Body of pancreas (tissue), 4 donors: ENCODE results near the gene ELL3. TPM values are rescaled to one million over a fixed set of nuclear protein-coding genes. Genes with fewer than 3 reads are reported as not detected.

Experiments
- ATAC-seq: fragments of 150-250 bp; one replicate; pipeline ENCODE4 v1.9.1; 2016
- DNase-seq, 4 donors: peaks; one replicate each; pipeline ENCODE4 v3.0.0-alpha.2; 2019
- H3K27ac ChIP-seq, 4 donors: fragments of 200-600 bp; sonication (generic); 1 replicate in 3 of 4; 2 replicates in 1 of 4; pipeline versions ENCODE4 v1.5.1 to v1.6.1; 2016 to 2019; ENCODE audit warnings: mild to moderate bottlenecking in 1 of 4, mixed read lengths in 1 of 4, moderate library complexity in 1 of 4
- H3K27me3 ChIP-seq, 2 donors: fragments of 200-600 bp; sonication (generic); one replicate each; pipeline ENCODE4 v1.6.0; 2016; ENCODE audit warnings: mild to moderate bottlenecking in 1 of 2
- H3K36me3 ChIP-seq, 2 donors: fragments of 200-600 bp; sonication (generic); replicated peaks in 1 of 2; 2 replicates each; pipeline ENCODE4 v1.5.1; 2016; ENCODE audit warnings: low read depth in 2 of 2; ENCODE audit not compliant: insufficient read depth in 1 of 2
- H3K4me1 ChIP-seq: fragments of 200-600 bp; sonication (generic); one replicate; pipeline ENCODE4 v1.6.0; 2016
- H3K4me3 ChIP-seq, 2 donors: fragments of 200-600 bp; sonication (generic); 1 replicate in 1 of 2; 2 replicates in 1 of 2; pipeline ENCODE4 v1.5.1; 2016 to 2019
- H3K9me3 ChIP-seq, 3 donors: fragments of 200-600 bp; sonication (generic); 1 replicate in 2 of 3; 2 replicates in 1 of 3; pipeline ENCODE4 v1.5.1; 2016
- POLR2A ChIP-seq, 3 donors: fragments of 450-650 bp; IDR thresholded peaks; one replicate each; pipeline ENCODE4 v1.6.1; 2016; ENCODE audit warnings: antibody characterized with exemption in 3 of 3, mild to moderate bottlenecking in 2 of 3
- WGBS, 2 donors: methylation state at CpG; one replicate each; pipeline ENCODE4 v1.1.5; 2017; 5-methylcytosine and 5-hydroxymethylcytosine counted together
- intact Hi-C: fragments of 100-400 bp; cut with DNase I; formaldehyde crosslinking; loops from one replicate; pipeline ENCODE4 v1.15.1; 2023
- total RNA-seq, 2 donors: library from RNA; depleted of rRNA; stranded (reverse); fragments of >200 nt; gene quantifications; one replicate each; pipeline ENCODE4 v1.1.0, GENCODE V29; 2016
- TF ChIP-seq, protein P1 (sequence below), 7 experiments: fragments of 450-650 bp in 4 of 7; fragments of 200-600 bp in 3 of 7; sonication (generic) in 3 of 7; IDR thresholded peaks; one replicate each; pipeline ENCODE4 v1.5.1; 2016 to 2019; ENCODE audit warnings: antibody characterized with exemption in 7 of 7

ELL3 gene
- total RNA-seq, 2 donors from 2014 or later, result 4.9 to 29.1 TPM

DNA sequence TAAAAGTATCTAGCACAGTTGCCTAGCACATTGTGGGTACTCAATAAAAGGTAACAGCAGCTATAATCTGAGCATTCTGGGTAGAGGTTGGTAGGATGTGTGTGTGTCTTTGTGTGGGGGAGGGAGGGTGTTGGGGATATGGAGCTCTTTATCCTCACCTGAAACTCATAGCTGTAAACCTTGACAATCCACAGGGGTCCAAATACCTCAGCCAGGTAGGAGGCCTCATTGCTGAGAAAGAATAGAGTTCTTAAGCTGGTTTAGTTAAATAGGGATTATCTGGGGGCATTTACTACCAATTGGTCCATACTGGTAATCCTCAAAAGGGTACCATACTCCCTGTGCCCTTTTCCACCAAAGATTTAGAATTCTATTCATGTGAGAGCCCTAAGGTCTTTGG lies 19.2 kb upstream of the ELL3 start:
- TF ChIP-seq, protein P1, sequence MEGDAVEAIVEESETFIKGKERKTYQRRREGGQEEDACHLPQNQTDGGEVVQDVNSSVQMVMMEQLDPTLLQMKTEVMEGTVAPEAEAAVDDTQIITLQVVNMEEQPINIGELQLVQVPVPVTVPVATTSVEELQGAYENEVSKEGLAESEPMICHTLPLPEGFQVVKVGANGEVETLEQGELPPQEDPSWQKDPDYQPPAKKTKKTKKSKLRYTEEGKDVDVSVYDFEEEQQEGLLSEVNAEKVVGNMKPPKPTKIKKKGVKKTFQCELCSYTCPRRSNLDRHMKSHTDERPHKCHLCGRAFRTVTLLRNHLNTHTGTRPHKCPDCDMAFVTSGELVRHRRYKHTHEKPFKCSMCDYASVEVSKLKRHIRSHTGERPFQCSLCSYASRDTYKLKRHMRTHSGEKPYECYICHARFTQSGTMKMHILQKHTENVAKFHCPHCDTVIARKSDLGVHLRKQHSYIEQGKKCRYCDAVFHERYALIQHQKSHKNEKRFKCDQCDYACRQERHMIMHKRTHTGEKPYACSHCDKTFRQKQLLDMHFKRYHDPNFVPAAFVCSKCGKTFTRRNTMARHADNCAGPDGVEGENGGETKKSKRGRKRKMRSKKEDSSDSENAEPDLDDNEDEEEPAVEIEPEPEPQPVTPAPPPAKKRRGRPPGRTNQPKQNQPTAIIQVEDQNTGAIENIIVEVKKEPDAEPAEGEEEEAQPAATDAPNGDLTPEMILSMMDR (IDR thresholded peaks at IDR 0.05), result no peak
- no peak for TF ChIP-seq POLR2A (IDR thresholded peaks at IDR 0.05)
- H3K27me3 ChIP-seq, result no peaks in the 10 kb centered on the region
- H3K9me3 ChIP-seq, result no peaks in the 10 kb centered on the region
- no peak overlapping the region for H3K27ac ChIP-seq
- no peak for DNase-seq
- no peak for ATAC-seq
- peaks cover 3 to 7% of the 10 kb centered on the region in 2 donors for H3K36me3 ChIP-seq
- intact Hi-C loops, result no loop called here
- H3K4me3 ChIP-seq, result no peak overlapping the region
- peaks cover 73% of the 10 kb centered on the region for H3K4me1 ChIP-seq

DNA sequence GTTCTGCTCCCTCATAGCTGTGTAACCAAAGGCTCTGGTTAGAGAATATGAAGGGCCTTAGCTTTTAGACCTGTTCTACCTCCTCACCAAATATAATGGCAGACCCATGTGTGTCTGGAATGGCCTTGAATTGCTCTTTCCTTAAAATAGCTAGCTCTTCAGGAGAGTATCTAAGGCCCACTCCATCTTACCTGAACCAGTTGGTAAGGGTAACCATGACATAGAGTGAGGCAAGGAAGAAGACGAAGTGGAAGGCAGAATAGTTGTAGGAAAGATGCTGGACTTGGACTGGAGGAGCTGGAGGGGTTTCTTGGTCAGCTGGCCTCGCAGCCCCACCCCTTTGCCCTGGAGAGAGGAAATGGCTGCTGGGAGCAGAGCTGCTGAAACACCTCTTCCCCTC lies 18.4 kb upstream of the ELL3 start:
- TF ChIP-seq POLR2A (IDR thresholded peaks at IDR 0.05), result no peak
- TF ChIP-seq, protein P1 (IDR thresholded peaks at IDR 0.05), result no peak
- 80 to 92% methylated on average over 2 of the region's 2 CpGs for WGBS, 2 donors
- Histone ChIP-seq H3K9me3 (no peaks in the 10 kb centered on the region), H3K4me1 (peaks cover 72% of the 10 kb centered on the region), H3K27ac (peak overlapping the region; percentile 47 to 99 (median 97)), H3K4me3 (no peak overlapping the region), H3K27me3 (no peaks in the 10 kb centered on the region), H3K36me3 (peaks cover 3 to 7% of the 10 kb centered on the region in 2 donors)
- DNase-seq (no peak), ATAC-seq (no peak)
- intact Hi-C loops, result no loop called here

DNA sequence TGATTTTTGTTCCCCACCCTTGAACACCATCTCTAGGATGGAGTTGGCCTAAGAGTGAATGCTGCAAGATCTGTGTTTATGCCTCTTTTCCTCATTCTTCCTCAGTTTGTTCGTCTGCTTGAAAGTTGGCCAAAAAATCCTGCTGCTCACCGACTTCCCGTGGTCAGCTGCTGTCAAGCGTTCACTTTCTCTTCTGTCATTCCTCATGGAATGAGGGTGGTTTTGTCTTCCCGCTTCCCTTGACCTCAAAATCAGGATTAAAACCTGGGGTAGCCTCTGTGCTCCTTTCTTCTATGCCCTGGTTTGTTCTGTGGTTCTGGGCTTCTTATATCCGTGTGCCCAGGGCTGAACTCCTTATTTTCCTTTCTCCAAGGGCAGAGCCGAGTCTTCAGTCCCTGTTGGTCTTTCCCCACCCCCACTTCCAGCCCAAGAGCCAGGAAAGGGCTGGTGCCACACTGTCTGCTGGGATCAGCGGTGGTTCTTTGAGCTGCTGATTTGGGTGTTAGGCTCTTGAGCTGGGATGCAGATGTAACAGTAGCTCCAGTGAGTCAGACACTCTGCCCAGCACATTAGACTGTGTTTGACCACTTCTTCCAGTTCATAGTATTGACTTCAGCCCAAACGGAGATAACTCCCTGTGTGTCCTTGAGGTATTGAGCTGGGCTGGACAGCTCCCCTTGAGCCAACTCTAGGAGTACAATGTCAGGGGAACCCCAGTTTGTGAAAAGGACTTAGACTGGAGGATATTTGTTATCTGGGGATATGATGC lies 17.7 kb upstream of the ELL3 start:
- peak in 1 of 3 donors; percentile 48 for TF ChIP-seq POLR2A (IDR thresholded peaks at IDR 0.05)
- TF ChIP-seq, protein P1 (IDR thresholded peaks at IDR 0.05), result no peak
- intact Hi-C loops, result no loop called here
- ATAC-seq (no peak), DNase-seq (peak in 3 of 4 donors; percentile 19 to 32 (median 26))
- WGBS, 2 donors, result 42 to 55% methylated on average over 9 of the region's 9 CpGs
- Histone ChIP-seq H3K4me3 (no peak overlapping the region), H3K4me1 (peaks cover 67% of the 10 kb centered on the region), H3K27me3 (no peaks in the 10 kb centered on the region), H3K27ac (peak overlapping the region; percentile 47 to 99 (median 97)), H3K36me3 (peaks cover 3 to 7% of the 10 kb centered on the region in 2 donors), H3K9me3 (no peaks in the 10 kb centered on the region)

DNA sequence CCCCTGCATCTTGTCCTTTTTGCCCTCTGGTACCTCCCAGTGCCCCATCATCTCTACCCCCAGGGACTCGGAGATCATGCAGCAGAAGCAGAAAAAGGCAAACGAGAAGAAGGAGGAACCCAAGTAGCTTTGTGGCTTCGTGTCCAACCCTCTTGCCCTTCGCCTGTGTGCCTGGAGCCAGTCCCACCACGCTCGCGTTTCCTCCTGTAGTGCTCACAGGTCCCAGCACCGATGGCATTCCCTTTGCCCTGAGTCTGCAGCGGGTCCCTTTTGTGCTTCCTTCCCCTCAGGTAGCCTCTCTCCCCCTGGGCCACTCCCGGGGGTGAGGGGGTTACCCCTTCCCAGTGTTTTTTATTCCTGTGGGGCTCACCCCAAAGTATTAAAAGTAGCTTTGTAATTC lies 16.9 kb upstream of the ELL3 start:
- DNase-seq (peak in 1 of 4 donors; percentile 22), ATAC-seq (no peak)
- Histone ChIP-seq H3K36me3 (peaks cover 3 to 7% of the 10 kb centered on the region in 2 donors), H3K4me3 (no peak overlapping the region), H3K27me3 (no peaks in the 10 kb centered on the region), H3K27ac (peak overlapping the region; percentile 95 to 99 (median 98)), H3K9me3 (no peaks in the 10 kb centered on the region), H3K4me1 (peaks cover 63% of the 10 kb centered on the region)
- WGBS, 2 donors, result 50 to 55% methylated on average over 10 of the region's 10 CpGs
- no peak for TF ChIP-seq POLR2A (IDR thresholded peaks at IDR 0.05)
- TF ChIP-seq, protein P1 (IDR thresholded peaks at IDR 0.05), result no peak
- intact Hi-C loops, result no loop called here
